PFSK-1 (cell line): Measurements from ENCODE around the gene CDON.

ENCODE experiments used
- FOXP2 ChIP-seq: optimal IDR thresholded peaks from 2 replicates; pipeline ENCODE3; 2011; ENCODE audit warnings: borderline replicate concordance, control low read depth, inconsistent platforms; ENCODE audit not compliant: insufficient read depth; ENCODE audit errors: extremely low read length, extremely low read depth
- POLR2AphosphoS5 ChIP-seq: IDR thresholded peaks from 2 replicates; pipeline ENCODE4 v1.6.1; 2012; ENCODE audit warnings: low read depth, mild to moderate bottlenecking, control low read depth, low read length, moderate library complexity
- REST ChIP-seq, 2 experiments: IDR thresholded peaks; 2 replicates each; pipeline versions ENCODE4 v1.6.1 to v1.8.0; 2011 to 2012; ENCODE audit warnings: low read depth in 2 of 2, low read length in 2 of 2, control low read depth in 1 of 2, inconsistent platforms in 1 of 2, mild to moderate bottlenecking in 1 of 2, moderate library complexity in 1 of 2; ENCODE audit not compliant: insufficient read depth in 1 of 2
- SIN3A ChIP-seq: IDR thresholded peaks from 2 replicates; pipeline ENCODE4 v1.6.1; 2012; ENCODE audit warnings: mild to moderate bottlenecking, low read length, moderate library complexity, borderline replicate concordance; ENCODE audit not compliant: insufficient read depth
- TAF1 ChIP-seq: IDR thresholded peaks from 2 replicates; pipeline ENCODE4 v1.6.1; 2012; ENCODE audit warnings: low read length, control low read depth, borderline replicate concordance; ENCODE audit not compliant: insufficient read depth

Gene CDON

GRCh38 chr11:126008956-126009355 lies 53.7 kb downstream of the CDON start:
- TF ChIP-seq TAF1 (no peak), SIN3A (no peak), REST (IDR thresholded peaks at IDR 0.05; ENCODE audit: insufficient read depth in 1 of 2, low read depth in 2 of 2, low read length in 2 of 2) (no peak), POLR2AphosphoS5 (no peak), FOXP2 (no peak)

GRCh38 chr11:126007238-126007637 lies 55.4 kb downstream of the CDON start:
- TF ChIP-seq POLR2AphosphoS5 (peak; percentile 46; the same call in 1 of the 2 replicates), REST (IDR thresholded peaks at IDR 0.05; ENCODE audit: insufficient read depth in 1 of 2, low read depth in 2 of 2, low read length in 2 of 2) (peak in 1 of 2 experiments; percentile 79; a peak in 2 of 4 replicates), SIN3A (peak; percentile 89; the same call in 1 of the 2 replicates), TAF1 (peak; percentile 78; the same call in 1 of the 2 replicates), FOXP2 (no peak)

- no peak for TF ChIP-seq REST (IDR thresholded peaks at IDR 0.05; ENCODE audit: insufficient read depth in 1 of 2, low read depth in 2 of 2, low read length in 2 of 2)
These were observed 56.6 kb downstream of the CDON start for GRCh38 chr11:126006068-126006467.

- TF ChIP-seq TAF1: no peak
- no peak for TF ChIP-seq POLR2AphosphoS5
- no peak for TF ChIP-seq FOXP2
- no peak for TF ChIP-seq REST (IDR thresholded peaks at IDR 0.05; ENCODE audit: insufficient read depth in 1 of 2, low read depth in 2 of 2, low read length in 2 of 2)
- no peak for TF ChIP-seq SIN3A
These were observed 60.5 kb downstream of the CDON start for GRCh38 chr11:126002181-126002580.

GRCh38 chr11:125999234-125999880 lies 63.3 kb downstream of the CDON start:
- TF ChIP-seq POLR2AphosphoS5: no peak
- no peak for TF ChIP-seq REST (IDR thresholded peaks at IDR 0.05; ENCODE audit: insufficient read depth in 1 of 2, low read depth in 2 of 2, low read length in 2 of 2)
- no peak for TF ChIP-seq SIN3A
- no peak for TF ChIP-seq TAF1
- TF ChIP-seq FOXP2: no peak
